DND-41 (cell line): ENCODE data around the gene ZSCAN5C.

ENCODE experiments used
- CTCF ChIP-seq: IDR thresholded peaks from 2 replicates; pipeline ENCODE4 v1.5.1; 2012; ENCODE audit warnings: borderline replicate concordance, low read length, moderate library complexity, mild to moderate bottlenecking; ENCODE audit not compliant: poor library complexity, severe bottlenecking; ENCODE audit errors: extremely low read depth
- EZH2 ChIP-seq: IDR thresholded peaks from 3 replicates; pipeline ENCODE4 v1.6.1; 2012; ENCODE audit warnings: borderline replicate concordance, low read depth, mild to moderate bottlenecking, moderate library complexity, low read length, inconsistent platforms; ENCODE audit not compliant: severe bottlenecking

- no peak for TF ChIP-seq CTCF
- TF ChIP-seq EZH2 = no peak
Observed at GRCh38 chr19:56159009-56159559, 43.0 kb upstream of the ZSCAN5C start.
